ENCODE results near the gene CTNNA3.

GRCh38 chr10:66538371-66538770, 1157.6 kb downstream of the CTNNA3 start:
- TF ChIP-seq, protein P1, sequence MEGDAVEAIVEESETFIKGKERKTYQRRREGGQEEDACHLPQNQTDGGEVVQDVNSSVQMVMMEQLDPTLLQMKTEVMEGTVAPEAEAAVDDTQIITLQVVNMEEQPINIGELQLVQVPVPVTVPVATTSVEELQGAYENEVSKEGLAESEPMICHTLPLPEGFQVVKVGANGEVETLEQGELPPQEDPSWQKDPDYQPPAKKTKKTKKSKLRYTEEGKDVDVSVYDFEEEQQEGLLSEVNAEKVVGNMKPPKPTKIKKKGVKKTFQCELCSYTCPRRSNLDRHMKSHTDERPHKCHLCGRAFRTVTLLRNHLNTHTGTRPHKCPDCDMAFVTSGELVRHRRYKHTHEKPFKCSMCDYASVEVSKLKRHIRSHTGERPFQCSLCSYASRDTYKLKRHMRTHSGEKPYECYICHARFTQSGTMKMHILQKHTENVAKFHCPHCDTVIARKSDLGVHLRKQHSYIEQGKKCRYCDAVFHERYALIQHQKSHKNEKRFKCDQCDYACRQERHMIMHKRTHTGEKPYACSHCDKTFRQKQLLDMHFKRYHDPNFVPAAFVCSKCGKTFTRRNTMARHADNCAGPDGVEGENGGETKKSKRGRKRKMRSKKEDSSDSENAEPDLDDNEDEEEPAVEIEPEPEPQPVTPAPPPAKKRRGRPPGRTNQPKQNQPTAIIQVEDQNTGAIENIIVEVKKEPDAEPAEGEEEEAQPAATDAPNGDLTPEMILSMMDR (IDR thresholded peaks at IDR 0.05), result no peak
- no peak for TF ChIP-seq POLR2A (IDR thresholded peaks at IDR 0.05)

Data from uterus (tissue), 2 donors.